ENCODE data around the gene LILRA6. TPM values are rescaled to one million over a fixed set of nuclear protein-coding genes. Genes with fewer than 3 reads are reported as not detected.
"Not testable (repeated sequence)": the region's sequence is repeated elsewhere in the genome, so short reads cannot be mapped to it uniquely, and the experiment has no call there.

The LILRA6 gene
- total RNA-seq, 1 experiment from 2014 or later = not detected

- ATAC-seq (no peak), DNase-seq (ENCODE audit: low read depth, low spot score) (no peak)
- ChIA-PET POLR2A (no interaction called here), RAD21 (ENCODE audit: low non-redundant PET in 1 of 2, low total read pairs in 2 of 2, uncharacterized antibody in 2 of 2, unreplicated experiment in 2 of 2) (no interaction called here), CTCF (no interaction called here)
- Histone ChIP-seq H3K4me3 (replicated peaks in 1 of 2; ENCODE audit: low read depth in 1 of 2, low read length in 2 of 2) (no peak overlapping the region), H3K9me2 (ENCODE audit: insufficient read depth) (no peaks in the 10 kb centered on the region), H4K20me1 (ENCODE audit: insufficient read depth) (no peaks in the 10 kb centered on the region), H3K79me2 (ENCODE audit: insufficient read depth, low read length) (no peaks in the 10 kb centered on the region), H3K36me3 (ENCODE audit: control insufficient read depth in 1 of 2, insufficient read depth in 2 of 2, low read length in 2 of 2) (no peaks in the 10 kb centered on the region), H3K9me3 (ENCODE audit: control insufficient read depth in 1 of 2, insufficient read depth in 1 of 2, low read depth in 1 of 2, low read length in 2 of 2) (no peaks in the 10 kb centered on the region), H2AFZ (ENCODE audit: low read depth, low read length, poor library complexity, severe bottlenecking) (no peak overlapping the region), H3K4me2 (ENCODE audit: low read length) (no peak overlapping the region), H3K27ac (ENCODE audit: low read depth, low read length) (no peak overlapping the region), H3K4me1 (ENCODE audit: control insufficient read depth in 1 of 2, insufficient read depth in 2 of 2, low read length in 2 of 2) (no peaks in the 10 kb centered on the region), H3K9ac (ENCODE audit: low read length) (no peak overlapping the region), H3K27me3 (ENCODE audit: insufficient read depth, low read length) (no peaks in the 10 kb centered on the region)
- no TSS peak for BruUV-seq (replicated peaks)
- intact Hi-C loops (cut with micrococcal nuclease) = no loop called here
- TF ChIP-seq ZNF274 (IDR thresholded peaks at IDR 0.05; ENCODE audit: low read depth, low read length) (no peak), ATF3 (IDR thresholded peaks at IDR 0.05) (no peak), ELF1 (IDR thresholded peaks at IDR 0.05; ENCODE audit: borderline replicate concordance, low read depth) (no peak), POLR2A (IDR thresholded peaks at IDR 0.05; ENCODE audit: borderline replicate concordance, extremely low read depth, insufficient read depth, insufficient read length) (no peak), CEBPB (IDR thresholded peaks at IDR 0.05; ENCODE audit: low read depth) (no peak), ZBTB33 (IDR thresholded peaks at IDR 0.05; ENCODE audit: extremely low read depth, insufficient replicate concordance, low read length) (no peak), SP1 (IDR thresholded peaks at IDR 0.05; ENCODE audit: low read depth) (no peak), ZFX (IDR thresholded peaks at IDR 0.05) (no peak), SIN3A (IDR thresholded peaks at IDR 0.05; ENCODE audit: low read depth) (no peak), JUND (IDR thresholded peaks at IDR 0.05) (no peak), EZH2phosphoT487 (IDR thresholded peaks at IDR 0.05; ENCODE audit: borderline replicate concordance) (no peak), CTCF (IDR thresholded peaks at IDR 0.05 in 2 of 3, conservative IDR thresholded peaks at IDR 0.05 in 1 of 3; ENCODE audit: borderline replicate concordance in 1 of 3, insufficient read depth in 1 of 3, low read depth in 2 of 3, low read length in 2 of 3) (no peak), EGR1 (IDR thresholded peaks at IDR 0.05; ENCODE audit: low read depth) (no peak), YY1 (IDR thresholded peaks at IDR 0.05; ENCODE audit: extremely low read depth, insufficient replicate concordance, low read depth, low read length) (no peak), EZH2 (IDR thresholded peaks at IDR 0.05) (no peak)
Observed at GRCh38 chr19:54218259-54218658, 24.3 kb downstream of the LILRA6 start.

GRCh38 chr19:54217517-54218247, 24.9 kb downstream of the LILRA6 start:
- H4K20me1 ChIP-seq (ENCODE audit: insufficient read depth); H3K79me2 ChIP-seq (ENCODE audit: insufficient read depth, low read length); POLR2A ChIA-PET; H3K4me2 ChIP-seq (ENCODE audit: low read length); H3K27me3 ChIP-seq (ENCODE audit: insufficient read depth, low read length); H3K4me3 ChIP-seq (replicated peaks in 1 of 2; ENCODE audit: low read depth in 1 of 2, low read length in 2 of 2); BruUV-seq (replicated peaks); H3K27ac ChIP-seq (ENCODE audit: low read depth, low read length); H3K4me1 ChIP-seq (ENCODE audit: control insufficient read depth in 1 of 2, insufficient read depth in 2 of 2, low read length in 2 of 2); CTCF ChIA-PET; H2AFZ ChIP-seq (ENCODE audit: low read depth, low read length, poor library complexity, severe bottlenecking); ATAC-seq; H3K9ac ChIP-seq (ENCODE audit: low read length); DNase-seq (ENCODE audit: low read depth, low spot score); intact Hi-C loops (cut with micrococcal nuclease); H3K36me3 ChIP-seq (ENCODE audit: control insufficient read depth in 1 of 2, insufficient read depth in 2 of 2, low read length in 2 of 2); RAD21 ChIA-PET (ENCODE audit: low non-redundant PET in 1 of 2, low total read pairs in 2 of 2, uncharacterized antibody in 2 of 2, unreplicated experiment in 2 of 2); H3K9me2 ChIP-seq (ENCODE audit: insufficient read depth); H3K9me3 ChIP-seq (ENCODE audit: control insufficient read depth in 1 of 2, insufficient read depth in 1 of 2, low read depth in 1 of 2, low read length in 2 of 2): not testable (repeated sequence)

All from HCT116 (cell line).